ENCODE data around the gene HCFC1. TPM values are rescaled to one million over a fixed set of nuclear protein-coding genes. Genes with fewer than 3 reads are reported as not detected.

The HCFC1 gene
- total RNA-seq, 1 experiment from 2014 or later, result 79.9 TPM

- Histone ChIP-seq H3K27me3 (ENCODE audit: insufficient read depth, low read depth) (no peaks in the 10 kb centered on the region), H3K9me3 (ENCODE audit: insufficient read depth, low read depth) (no peaks in the 10 kb centered on the region), H3K4me2 (peak within 1 kb of the TSS; percentile 98), H3K27ac (peak within 1 kb of the TSS; percentile 86), H3K79me2 (ENCODE audit: low read depth) (no peaks in the 10 kb centered on the region), H2AFZ (no peak within 1 kb of the TSS), H3F3A (ENCODE audit: insufficient read depth, low read depth) (peaks cover 18% of the 10 kb centered on the region; the same call in 1 of the 2 replicates), H3K36me3 (ENCODE audit: low read depth) (no peaks in the 10 kb centered on the region), H4K20me1 (ENCODE audit: insufficient read depth) (no peaks in the 10 kb centered on the region), H3K4me1 (replicated peaks; ENCODE audit: insufficient read depth) (peaks cover 17% of the 10 kb centered on the region; the same call in 1 of the 2 replicates), H3K4me3 (peak within 1 kb of the TSS; percentile 86; the same call in 1 of the 2 replicates), H3K9me2 (ENCODE audit: insufficient read depth) (no peaks in the 10 kb centered on the region)
- ChIA-PET POLR2A (ENCODE audit: unreplicated experiment) (interaction anchor here (0.5 to 0.6 kb wide), 2 partner anchors 9 to 132 kb away, joined by 4 to 7 read pairs; no protein-coding TSS in a partner anchor), CTCF (no interaction called here)
- peak in 1 of 2 experiments; percentile 40 for DNase-seq
- TF ChIP-seq EZH2 (IDR thresholded peaks at IDR 0.05; ENCODE audit: low read depth), result no peak
- no peak for TF ChIP-seq CTCF (conservative IDR thresholded peaks at IDR 0.05)
- BruUV-seq (replicated peaks), result TSS peak; percentile 99
- intact Hi-C loops (cut with micrococcal nuclease; ENCODE audit: unreplicated experiment), result no loop called here
Measured at GRCh38 chrX:153925739-153926551, 45.7 kb downstream of the HCFC1 start, which contains the start of gene ARHGAP4. Gene ARHGAP4, minus strand, starts transcription at chrX:153926264. Its CDS starts 62 bp downstream, at chrX:153926202.

GRCh38 chrX:153925387-153925738 lies 46.3 kb downstream of the HCFC1 start:
- TF ChIP-seq CTCF (conservative IDR thresholded peaks at IDR 0.05), result no peak
- TF ChIP-seq EZH2 (IDR thresholded peaks at IDR 0.05; ENCODE audit: low read depth), result no peak
- Histone ChIP-seq H3K36me3 (ENCODE audit: low read depth) (no peaks in the 10 kb centered on the region), H3K9me2 (ENCODE audit: insufficient read depth) (no peaks in the 10 kb centered on the region), H3F3A (ENCODE audit: insufficient read depth, low read depth) (peaks cover 18% of the 10 kb centered on the region; the same call in 1 of the 2 replicates), H4K20me1 (ENCODE audit: insufficient read depth) (no peaks in the 10 kb centered on the region), H3K27ac (no peak overlapping the region), H3K4me2 (peak overlapping the region; percentile 26; the same call in 1 of the 2 replicates), H3K79me2 (ENCODE audit: low read depth) (no peaks in the 10 kb centered on the region), H2AFZ (no peak overlapping the region), H3K4me3 (no peak overlapping the region), H3K9me3 (ENCODE audit: insufficient read depth, low read depth) (no peaks in the 10 kb centered on the region), H3K27me3 (ENCODE audit: insufficient read depth, low read depth) (no peaks in the 10 kb centered on the region), H3K4me1 (replicated peaks; ENCODE audit: insufficient read depth) (peaks cover 17% of the 10 kb centered on the region; the same call in 1 of the 2 replicates)
- DNase-seq, result no peak
- ChIA-PET CTCF (interaction anchor here (0.6 kb wide), 1 partner anchor 170 kb away, joined by 6 read pairs; no protein-coding TSS in a partner anchor), POLR2A (ENCODE audit: unreplicated experiment) (interaction anchor here (0.5 kb wide), 1 partner anchor 8 kb away, joined by 7 read pairs; no protein-coding TSS in a partner anchor)
- intact Hi-C loops (cut with micrococcal nuclease; ENCODE audit: unreplicated experiment), result no loop called here
- no TSS peak for BruUV-seq (replicated peaks)

GRCh38 chrX:153924149-153924861 lies 47.3 kb downstream of the HCFC1 start:
- no peaks in the 10 kb centered on the region for H3K9me2 ChIP-seq (ENCODE audit: insufficient read depth)
- BruUV-seq (replicated peaks), result no TSS peak
- no peaks in the 10 kb centered on the region for H3K79me2 ChIP-seq (ENCODE audit: low read depth)
- H4K20me1 ChIP-seq (ENCODE audit: insufficient read depth), result no peaks in the 10 kb centered on the region
- peaks cover 13% of the 10 kb centered on the region; the same call in 1 of the 2 replicates for H3K4me1 ChIP-seq (replicated peaks; ENCODE audit: insufficient read depth)
- intact Hi-C loops (cut with micrococcal nuclease; ENCODE audit: unreplicated experiment), result loop anchor here (1.0 kb wide), 1 partner anchor 23 kb away; no protein-coding TSS in a partner anchor
- no peak overlapping the region for H3K4me2 ChIP-seq
- no peaks in the 10 kb centered on the region for H3K36me3 ChIP-seq (ENCODE audit: low read depth)
- H3K4me3 ChIP-seq, result no peak overlapping the region
- H3K27ac ChIP-seq, result no peak overlapping the region
- no peaks in the 10 kb centered on the region for H3K9me3 ChIP-seq (ENCODE audit: insufficient read depth, low read depth)
- no peaks in the 10 kb centered on the region for H3K27me3 ChIP-seq (ENCODE audit: insufficient read depth, low read depth)
- H2AFZ ChIP-seq, result no peak overlapping the region
- CTCF ChIA-PET, result no interaction called here
- no peak for DNase-seq
- TF ChIP-seq CTCF (conservative IDR thresholded peaks at IDR 0.05), result peak; percentile 32; the same call in 1 of the 2 replicates
- TF ChIP-seq EZH2 (IDR thresholded peaks at IDR 0.05; ENCODE audit: low read depth), result no peak
- peaks cover 18% of the 10 kb centered on the region; the same call in 1 of the 2 replicates for H3F3A ChIP-seq (ENCODE audit: insufficient read depth, low read depth)
- POLR2A ChIA-PET (ENCODE audit: unreplicated experiment), result no interaction called here
